Measurements from ENCODE around the gene CFAP77. TPM values are rescaled to one million over a fixed set of nuclear protein-coding genes. Genes with fewer than 3 reads are reported as not detected.

CFAP77 gene
- total RNA-seq, 2 experiments from 2014 or later: not detected

DNA sequence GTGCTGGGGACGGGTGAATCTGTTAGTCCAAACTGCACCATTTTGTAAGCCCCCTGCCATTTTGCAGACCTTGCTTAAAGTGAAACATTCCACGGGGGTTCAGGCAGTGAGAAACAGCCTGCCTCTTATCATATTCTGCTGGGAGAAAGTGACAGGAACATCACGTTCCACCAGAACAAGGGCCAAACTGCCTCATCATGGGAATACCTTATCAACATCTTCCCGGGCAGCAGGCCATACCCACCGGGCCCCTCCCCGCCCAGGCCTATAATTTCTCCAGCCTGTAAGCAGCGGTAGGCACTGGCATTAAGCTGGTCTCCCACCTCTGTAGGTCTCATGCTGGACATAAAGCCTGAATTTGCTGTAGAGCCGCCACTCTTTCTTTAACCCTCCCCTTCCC, 1.5 kb upstream of the CFAP77 start:
- ATAC-seq (no peak), DNase-seq (no peak)
- H3K27ac Mint-ChIP-seq: no peak overlapping the region
- intact Hi-C loops (cut with DNase I, micrococcal nuclease): loop anchor here (5.0 to 10.0 kb wide), 3 partner anchors 79 to 736 kb away; partner anchors contain the start of gene GTF3C4 (in 1 of the 2)
- ChIA-PET POLR2A (interaction anchor here (0.5 kb wide), 1 partner anchor 83 kb away, joined by 4 read pairs; no protein-coding TSS in a partner anchor), CTCF (interaction anchor here (0.6 kb wide), 1 partner anchor 48 kb away, joined by 3 read pairs; no protein-coding TSS in a partner anchor)
- peaks cover 53% of the 10 kb centered on the region for H3K4me1 Mint-ChIP-seq
- peaks cover 20% of the 10 kb centered on the region for H3K27me3 Mint-ChIP-seq
- no peak overlapping the region for H3K4me3 Mint-ChIP-seq
- peaks cover 12% of the 10 kb centered on the region for H3K36me3 Mint-ChIP-seq (ENCODE audit: low read depth)
- no peaks in the 10 kb centered on the region for H3K9me3 Mint-ChIP-seq (ENCODE audit: low read depth)

DNA sequence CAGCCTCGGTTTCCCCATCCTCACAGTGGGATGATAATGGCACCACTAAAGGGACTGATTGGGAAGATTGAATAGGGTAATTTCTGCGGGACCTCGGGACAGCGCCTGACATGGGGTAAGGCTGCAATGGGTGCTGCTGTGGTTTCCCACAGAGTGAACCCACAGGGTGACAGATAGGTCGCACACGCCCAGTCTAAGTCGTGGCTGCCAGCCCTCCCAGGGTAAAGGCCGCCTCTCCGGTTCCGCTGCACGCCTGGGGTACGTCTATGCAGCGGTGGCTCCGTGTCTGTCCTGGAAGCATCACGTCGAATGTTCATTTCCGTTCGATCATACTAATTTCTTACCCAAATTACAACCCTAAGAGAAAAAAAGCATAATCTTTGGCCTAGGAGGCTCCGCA, 631 bp downstream of the CFAP77 start:
- ChIA-PET POLR2A (no interaction called here), CTCF (interaction anchor here (0.6 to 1.0 kb wide), 2 partner anchors 162 to 1823 kb away, joined by 3 to 4 read pairs; no protein-coding TSS in a partner anchor)
- intact Hi-C loops (cut with DNase I, micrococcal nuclease): loop anchor here (1.0 to 10.0 kb wide), 11 partner anchors 77 to 564 kb away; partner anchors contain the start of genes BARHL1 (in 2 of the 2) and GFI1B (in 1 of the 2)
- H3K36me3 Mint-ChIP-seq (ENCODE audit: low read depth): peaks cover under 1% of the 10 kb centered on the region
- ATAC-seq: peak; percentile 11
- no peaks in the 10 kb centered on the region for H3K9me3 Mint-ChIP-seq (ENCODE audit: low read depth)
- peak; percentile 34 for DNase-seq
- H3K27ac Mint-ChIP-seq: no peak overlapping the region
- peaks cover 39% of the 10 kb centered on the region for H3K27me3 Mint-ChIP-seq
- H3K4me3 Mint-ChIP-seq: peak overlapping the region; percentile 55
- H3K4me1 Mint-ChIP-seq: peaks cover 36% of the 10 kb centered on the region

DNA sequence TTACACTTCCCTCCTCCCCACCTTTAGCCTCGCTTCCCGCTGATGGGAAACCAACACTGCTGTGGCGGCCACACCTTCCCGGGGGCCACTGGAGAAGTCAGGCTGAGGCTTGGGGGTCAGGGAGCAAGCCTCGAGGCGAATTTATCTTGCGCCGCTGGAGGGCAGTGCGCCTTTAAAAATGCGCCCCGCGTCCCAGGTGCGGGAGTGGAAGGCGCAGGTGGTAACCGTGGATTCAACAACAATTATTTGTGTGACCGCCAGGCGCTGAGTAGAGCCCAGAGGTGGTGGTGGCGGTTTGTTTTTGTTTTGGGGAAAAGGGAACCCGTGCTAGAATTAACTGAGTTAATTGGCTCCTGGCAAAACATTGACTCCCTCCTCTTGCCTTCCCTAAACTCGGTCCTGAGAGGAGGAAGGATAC, 1.1 kb downstream of the CFAP77 start:
- Mint-ChIP-seq H3K4me3 (peak overlapping the region; percentile 55), H3K9me3 (ENCODE audit: low read depth) (no peaks in the 10 kb centered on the region), H3K27ac (no peak overlapping the region), H3K27me3 (peaks cover 40% of the 10 kb centered on the region), H3K4me1 (peaks cover 32% of the 10 kb centered on the region), H3K36me3 (ENCODE audit: low read depth) (no peaks in the 10 kb centered on the region)
- ChIA-PET CTCF (interaction anchor here (0.6 kb wide), 1 partner anchor 1823 kb away, joined by 3 read pairs; no protein-coding TSS in a partner anchor), POLR2A (no interaction called here)
- peak; percentile 67 for ATAC-seq
- peak; percentile 86 for DNase-seq
- intact Hi-C loops (cut with DNase I, micrococcal nuclease): loop anchor here (1.0 to 10.0 kb wide), 11 partner anchors 76 to 564 kb away; partner anchors contain the start of genes BARHL1 (in 2 of the 2) and GFI1B (in 1 of the 2)

DNA sequence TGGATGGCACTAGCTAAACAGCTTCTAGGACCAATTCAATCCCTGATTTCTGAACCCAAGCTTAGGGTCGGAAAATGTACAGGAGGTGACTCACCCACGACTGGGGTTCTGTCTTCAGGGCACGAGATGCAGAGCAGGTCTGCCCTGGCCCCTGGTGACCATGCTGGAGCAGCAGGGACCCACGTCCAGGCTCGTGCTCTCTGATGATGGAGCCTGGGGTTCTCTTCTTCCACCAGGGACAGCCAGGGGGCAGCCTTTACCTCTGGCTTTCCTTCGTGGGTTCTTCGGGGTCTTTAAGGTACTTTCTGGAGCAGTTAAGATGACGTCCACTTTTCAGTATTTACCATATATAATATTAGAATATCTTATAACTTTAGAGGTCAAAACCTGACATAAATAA, 2.1 kb downstream of the CFAP77 start:
- intact Hi-C loops (cut with DNase I, micrococcal nuclease): loop anchor here (5.0 to 10.0 kb wide), 4 partner anchors 95 to 563 kb away; partner anchors contain the start of gene GFI1B (in 1 of the 2)
- H3K36me3 Mint-ChIP-seq (ENCODE audit: low read depth): no peaks in the 10 kb centered on the region
- no peak overlapping the region for H3K27ac Mint-ChIP-seq
- H3K9me3 Mint-ChIP-seq (ENCODE audit: low read depth): no peaks in the 10 kb centered on the region
- ATAC-seq (peak; percentile 27), DNase-seq (peak; percentile 51)
- ChIA-PET CTCF (interaction anchor here (0.7 to 1.7 kb wide), 16 partner anchors 40 to 1627 kb away, joined by 3 to 5 read pairs (median 4); no protein-coding TSS in a partner anchor), POLR2A (no interaction called here)
- H3K27me3 Mint-ChIP-seq: peaks cover 40% of the 10 kb centered on the region
- peaks cover 25% of the 10 kb centered on the region for H3K4me1 Mint-ChIP-seq
- no peak overlapping the region for H3K4me3 Mint-ChIP-seq

DNA sequence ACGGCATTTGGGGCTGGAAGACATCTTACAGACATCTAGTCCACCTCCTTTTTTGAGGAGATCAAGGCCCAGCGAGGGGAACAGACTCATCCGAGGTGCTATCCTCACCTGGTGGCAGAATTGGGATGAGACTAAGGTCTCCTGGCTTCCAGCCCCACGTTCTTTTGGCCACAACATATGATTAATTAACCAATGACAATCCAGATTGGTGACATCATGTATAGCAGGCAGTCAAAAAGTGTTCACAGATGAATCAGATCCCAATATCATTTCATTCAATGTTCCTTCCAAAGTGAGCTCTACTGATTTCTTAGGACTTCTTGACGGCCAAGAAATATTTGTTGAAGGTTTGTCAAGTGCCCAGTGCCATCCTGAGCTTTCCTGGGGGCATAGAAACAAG, 3.9 kb downstream of the CFAP77 start:
- Mint-ChIP-seq H3K27me3 (peaks cover 55% of the 10 kb centered on the region), H3K36me3 (ENCODE audit: low read depth) (no peaks in the 10 kb centered on the region), H3K9me3 (ENCODE audit: low read depth) (no peaks in the 10 kb centered on the region), H3K4me3 (no peak overlapping the region), H3K27ac (no peak overlapping the region), H3K4me1 (peaks cover 21% of the 10 kb centered on the region)
- ATAC-seq (no peak), DNase-seq (no peak)
- ChIA-PET CTCF (interaction anchor here (0.6 to 1.8 kb wide), 5 partner anchors 9 to 474 kb away, joined by 3 to 6 read pairs (median 4); no protein-coding TSS in a partner anchor), POLR2A (no interaction called here)
- intact Hi-C loops (cut with DNase I, micrococcal nuclease): loop anchor here (5.0 to 10.0 kb wide), 4 partner anchors 93 to 561 kb away; partner anchors contain the start of gene GFI1B (in 1 of the 2)

DNA sequence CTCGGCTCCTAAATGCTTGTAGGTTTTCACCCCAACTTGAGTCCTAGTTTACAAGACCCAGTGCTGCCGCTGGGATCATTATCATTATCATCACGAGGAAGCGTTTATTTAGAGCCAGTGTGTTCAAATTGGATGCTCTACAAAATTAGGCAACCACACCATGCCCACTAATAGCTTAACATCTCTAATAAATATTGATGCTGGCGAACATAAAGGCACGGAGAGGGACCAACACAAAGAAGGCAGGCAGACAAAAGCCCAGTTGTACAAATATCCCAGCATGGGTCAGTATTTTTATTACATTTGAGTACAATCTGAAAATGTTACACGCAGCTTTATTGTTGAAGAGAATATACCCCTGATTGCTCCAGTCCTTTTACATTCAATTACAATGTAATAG, 4.7 kb downstream of the CFAP77 start:
- CTCF ChIA-PET: interaction anchor here (1.2 to 1.8 kb wide), 6 partner anchors 9 to 161 kb away, joined by 3 to 6 read pairs (median 4); no protein-coding TSS in a partner anchor
- no peak overlapping the region for H3K4me3 Mint-ChIP-seq
- ATAC-seq: no peak
- POLR2A ChIA-PET: no interaction called here
- H3K9me3 Mint-ChIP-seq (ENCODE audit: low read depth): no peaks in the 10 kb centered on the region
- H3K27ac Mint-ChIP-seq: no peak overlapping the region
- peaks cover 18% of the 10 kb centered on the region for H3K4me1 Mint-ChIP-seq
- no peaks in the 10 kb centered on the region for H3K36me3 Mint-ChIP-seq (ENCODE audit: low read depth)
- DNase-seq: no peak
- intact Hi-C loops (cut with DNase I, micrococcal nuclease): loop anchor here (5.0 to 10.0 kb wide), 4 partner anchors 93 to 560 kb away; partner anchors contain the start of gene GFI1B (in 1 of the 2)
- peaks cover 58% of the 10 kb centered on the region for H3K27me3 Mint-ChIP-seq

DNA sequence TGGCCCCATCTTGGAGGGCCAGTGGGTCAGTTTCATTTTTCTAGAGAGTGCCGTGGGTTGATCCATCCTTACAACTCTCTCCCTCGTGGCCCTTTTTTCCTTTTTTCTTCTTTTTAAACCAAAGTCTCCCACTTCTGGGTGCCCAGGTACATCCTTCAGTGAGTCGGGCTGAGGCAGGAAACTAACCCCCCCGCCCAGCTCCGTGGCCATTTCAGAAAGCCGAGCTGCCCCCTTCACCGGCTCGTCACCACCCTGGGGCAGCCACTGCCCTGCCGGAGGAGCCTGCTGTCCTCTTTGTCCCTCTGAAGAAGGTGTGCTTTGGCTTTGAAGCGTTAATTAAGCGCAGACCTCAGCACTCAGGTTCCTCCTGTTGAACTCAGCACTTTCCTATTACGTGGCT, 5.2 kb downstream of the CFAP77 start:
- CTCF ChIA-PET: interaction anchor here (1.2 to 1.8 kb wide), 5 partner anchors 8 to 159 kb away, joined by 3 to 6 read pairs (median 3); no protein-coding TSS in a partner anchor
- Mint-ChIP-seq H3K4me1 (peaks cover 18% of the 10 kb centered on the region), H3K27me3 (peaks cover 60% of the 10 kb centered on the region), H3K4me3 (no peak overlapping the region), H3K36me3 (ENCODE audit: low read depth) (no peaks in the 10 kb centered on the region), H3K27ac (no peak overlapping the region), H3K9me3 (ENCODE audit: low read depth) (no peaks in the 10 kb centered on the region)
- intact Hi-C loops (cut with DNase I, micrococcal nuclease): loop anchor here in 1 of 2 experiments (10.0 kb wide), 1 partner anchor 560 kb away; the partner anchor contains the start of gene GFI1B
- ATAC-seq (no peak), DNase-seq (no peak)
- POLR2A ChIA-PET: no interaction called here

DNA sequence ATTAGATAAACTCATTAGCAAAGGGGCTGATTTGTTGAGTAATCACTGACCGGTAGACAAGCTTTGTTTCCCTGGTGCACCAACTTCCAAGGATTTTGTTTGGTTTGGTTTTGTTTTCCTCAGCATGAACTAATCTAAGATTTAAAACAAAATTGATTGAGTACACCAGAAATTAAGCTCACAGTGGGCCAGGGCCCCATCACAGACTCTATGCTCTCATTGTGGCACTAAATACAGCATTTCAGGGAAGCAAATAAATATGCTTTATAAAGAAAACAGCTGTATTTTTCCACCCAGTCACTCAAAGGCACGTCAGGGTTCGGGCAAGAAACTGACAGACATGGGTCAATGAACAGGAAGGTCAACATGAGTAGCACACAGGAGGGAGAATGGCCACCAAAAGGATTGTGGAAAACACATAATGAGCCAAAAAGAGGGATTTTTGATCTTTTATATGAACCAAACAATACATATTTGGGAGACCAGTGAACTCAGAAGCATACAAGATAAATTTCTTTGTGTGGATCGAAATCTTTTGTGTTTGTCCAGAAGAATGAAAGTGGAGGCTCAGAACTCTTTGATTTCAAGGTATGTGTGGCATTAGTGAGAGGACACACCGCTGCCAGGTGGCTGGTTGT, 8.8 kb downstream of the CFAP77 start:
- no peaks in the 10 kb centered on the region for H3K4me1 Mint-ChIP-seq
- DNase-seq (no peak), ATAC-seq (no peak)
- H3K27me3 Mint-ChIP-seq: peaks cover 47% of the 10 kb centered on the region
- no peak overlapping the region for H3K27ac Mint-ChIP-seq
- ChIA-PET CTCF (interaction anchor here (0.6 to 1.7 kb wide), 3 partner anchors 17 to 349 kb away, joined by 3 to 6 read pairs (median 3); no protein-coding TSS in a partner anchor), POLR2A (no interaction called here)
- no peak overlapping the region for H3K4me3 Mint-ChIP-seq
- no peaks in the 10 kb centered on the region for H3K36me3 Mint-ChIP-seq (ENCODE audit: low read depth)
- H3K9me3 Mint-ChIP-seq (ENCODE audit: low read depth): no peaks in the 10 kb centered on the region
- intact Hi-C loops (cut with DNase I, micrococcal nuclease): loop anchor here in 1 of 2 experiments (10.0 kb wide), 1 partner anchor 556 kb away; the partner anchor contains the start of gene GFI1B

DNA sequence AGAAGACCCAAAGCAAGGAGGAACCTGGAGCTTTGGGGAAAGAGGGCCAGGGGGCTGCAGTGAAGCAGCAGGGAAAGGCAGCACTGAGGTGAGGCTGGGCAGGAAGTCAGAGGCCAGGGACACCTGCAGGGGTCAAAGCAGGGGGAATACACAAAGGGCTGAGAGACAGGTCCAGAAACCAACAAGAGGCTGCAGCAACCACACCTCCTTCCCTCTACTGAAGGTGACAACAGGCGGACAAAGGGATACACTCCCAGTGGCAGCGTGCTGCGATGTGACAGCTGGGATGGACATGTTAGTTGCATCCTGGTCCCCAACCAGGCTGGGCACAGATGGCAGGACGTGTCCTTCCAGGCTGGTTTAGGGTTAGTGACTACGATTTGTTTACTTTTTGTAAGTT, 12.6 kb downstream of the CFAP77 start:
- no peaks in the 10 kb centered on the region for H3K36me3 Mint-ChIP-seq (ENCODE audit: low read depth)
- peaks cover 48% of the 10 kb centered on the region for H3K27me3 Mint-ChIP-seq
- H3K9me3 Mint-ChIP-seq (ENCODE audit: low read depth): no peaks in the 10 kb centered on the region
- POLR2A ChIA-PET: no interaction called here
- no peak for DNase-seq
- no peaks in the 10 kb centered on the region for H3K4me1 Mint-ChIP-seq
- H3K27ac Mint-ChIP-seq: no peak overlapping the region
- intact Hi-C loops (cut with DNase I, micrococcal nuclease): no loop called here
- ATAC-seq: no peak
- H3K4me3 Mint-ChIP-seq: no peak overlapping the region
- CTCF ChIA-PET: interaction anchor here (0.5 kb wide), 1 partner anchor 533 kb away, joined by 3 read pairs; no protein-coding TSS in a partner anchor

DNA sequence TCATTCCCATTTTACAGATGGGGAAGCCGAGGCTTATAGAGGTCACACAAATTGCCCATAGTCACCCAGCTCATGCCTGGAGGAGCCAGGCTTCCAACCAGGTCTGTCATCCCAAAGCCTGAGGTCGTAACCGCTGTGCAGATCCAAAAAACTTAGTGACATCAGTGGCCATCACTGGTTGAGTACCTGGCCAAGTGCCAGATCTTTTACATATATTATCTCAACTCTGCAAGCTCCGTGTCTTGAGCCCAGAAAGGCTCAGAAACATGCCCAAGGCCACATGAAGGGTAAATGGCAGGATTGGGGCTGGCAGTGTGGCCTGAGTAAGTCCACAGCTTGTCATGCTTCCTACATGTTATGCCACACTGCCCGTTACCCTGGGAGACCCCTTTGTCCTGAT, 13.5 kb downstream of the CFAP77 start:
- DNase-seq (no peak), ATAC-seq (no peak)
- H3K9me3 Mint-ChIP-seq (ENCODE audit: low read depth): no peaks in the 10 kb centered on the region
- peaks cover 44% of the 10 kb centered on the region for H3K27me3 Mint-ChIP-seq
- H3K36me3 Mint-ChIP-seq (ENCODE audit: low read depth): no peaks in the 10 kb centered on the region
- H3K4me3 Mint-ChIP-seq: no peak overlapping the region
- intact Hi-C loops (cut with DNase I, micrococcal nuclease): no loop called here
- no peaks in the 10 kb centered on the region for H3K4me1 Mint-ChIP-seq
- no peak overlapping the region for H3K27ac Mint-ChIP-seq
- ChIA-PET POLR2A (no interaction called here), CTCF (interaction anchor here (1.0 kb wide), 2 partner anchors 9 to 66 kb away, joined by 4 to 6 read pairs; no protein-coding TSS in a partner anchor)

DNA sequence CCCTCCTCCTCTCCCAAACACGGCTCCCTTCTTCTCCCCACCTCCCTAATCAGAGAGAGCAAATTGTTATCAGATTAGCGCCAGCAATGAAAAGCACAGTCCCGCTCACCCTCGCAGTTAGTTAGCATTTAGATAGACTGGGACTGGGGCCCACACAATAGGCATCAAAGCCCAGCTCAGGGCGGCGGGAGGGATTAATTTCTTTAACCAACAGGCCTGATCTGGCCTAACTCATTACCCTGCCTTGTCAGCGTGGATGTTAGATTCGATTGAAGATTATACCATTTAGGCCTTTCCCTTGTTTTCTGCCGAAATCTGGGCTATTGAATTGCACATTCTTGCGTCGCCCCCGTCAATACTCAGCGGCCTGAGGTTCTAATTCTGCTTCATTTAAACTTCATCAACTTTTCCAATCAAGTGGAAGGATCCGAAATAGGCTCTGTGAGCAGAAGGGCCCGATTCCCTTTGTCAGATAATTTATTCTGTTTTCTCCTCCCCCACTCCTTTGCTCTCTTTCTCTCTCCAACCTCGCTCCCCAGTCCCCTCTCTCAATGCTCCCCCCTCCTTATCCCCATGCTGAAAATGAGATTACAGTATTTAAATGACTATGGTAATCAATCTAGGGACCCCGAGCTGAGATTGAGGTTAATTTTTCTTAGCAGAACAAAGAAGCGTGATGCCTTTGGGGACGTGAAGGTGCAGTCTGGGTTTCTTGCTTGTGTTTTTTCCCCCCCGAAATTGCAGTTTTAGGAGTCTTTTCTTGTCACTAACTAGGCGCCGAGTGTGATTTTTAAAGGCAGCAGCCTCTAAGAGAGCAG, 15.1 kb downstream of the CFAP77 start:
- H3K4me3 Mint-ChIP-seq: no peak overlapping the region
- no peaks in the 10 kb centered on the region for H3K4me1 Mint-ChIP-seq
- CTCF ChIA-PET: no interaction called here
- H3K27me3 Mint-ChIP-seq: peaks cover 42% of the 10 kb centered on the region
- DNase-seq (no peak), ATAC-seq (no peak)
- POLR2A ChIA-PET: interaction anchor here (0.6 kb wide), 1 partner anchor 162 kb away, joined by 3 read pairs; no protein-coding TSS in a partner anchor
- H3K36me3 Mint-ChIP-seq (ENCODE audit: low read depth): no peaks in the 10 kb centered on the region
- intact Hi-C loops (cut with DNase I, micrococcal nuclease): no loop called here
- no peaks in the 10 kb centered on the region for H3K9me3 Mint-ChIP-seq (ENCODE audit: low read depth)
- H3K27ac Mint-ChIP-seq: no peak overlapping the region
